ENCODE results near the gene IFNAR2. TPM values are rescaled to one million over a fixed set of nuclear protein-coding genes. Genes with fewer than 3 reads are reported as not detected.

The IFNAR2 gene
- 14.4 TPM for total RNA-seq
- long read RNA-seq, full-length matches to known transcripts: 15 of 19 reads
- long read RNA-seq, partial matches to known transcripts: 1 of 19 reads
- long read RNA-seq, other reads (novel, unspliced or antisense): 3 of 19 reads

- intact Hi-C loops (cut with DNase I): no loop called here
- peak; percentile 94 for DNase-seq (ENCODE audit: low spot score)
Measured at GRCh38 chr21:33229784-33230544, at the start of gene IFNAR2. IFNAR2 (plus strand) TSS chr21:33229938; CDS start chr21:33241923, 11,985 bp downstream.

GRCh38 chr21:33185852-33186251, 43.9 kb upstream of the IFNAR2 start:
- no peak for DNase-seq (ENCODE audit: low spot score)
- intact Hi-C loops (cut with DNase I): no loop called here

GRCh38 chr21:33187276-33187675, 42.5 kb upstream of the IFNAR2 start:
- DNase-seq (ENCODE audit: low spot score): no peak
- intact Hi-C loops (cut with DNase I): no loop called here

- intact Hi-C loops (cut with DNase I): no loop called here
- no peak for DNase-seq (ENCODE audit: low spot score)
Measured at GRCh38 chr21:33189237-33189636, 40.5 kb upstream of the IFNAR2 start.

DNA sequence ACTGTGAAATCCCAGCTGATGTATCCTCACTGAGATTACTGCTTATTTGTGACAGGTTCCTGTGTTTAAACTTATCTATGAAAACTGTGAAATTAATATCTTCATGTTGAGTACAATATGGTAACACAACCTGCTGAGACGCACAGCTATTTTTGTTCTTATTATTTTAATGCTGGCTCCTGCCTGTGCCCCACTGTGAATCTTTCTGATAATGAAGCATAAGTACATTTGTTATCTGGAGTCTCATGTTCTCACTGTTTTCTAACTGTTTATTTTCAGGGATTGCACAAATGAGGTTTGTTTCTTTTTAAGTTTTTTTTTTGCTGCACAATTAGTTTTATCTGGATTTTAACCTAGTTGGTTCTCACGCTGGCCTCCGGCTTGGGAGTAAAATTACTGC, 39.9 kb upstream of the IFNAR2 start:
- intact Hi-C loops (cut with DNase I): loop anchor here (10.0 kb wide), 1 partner anchor 355 kb away; no protein-coding TSS in a partner anchor
- no peak for DNase-seq (ENCODE audit: low spot score)

- peak; percentile 82 for DNase-seq (ENCODE audit: low spot score)
- intact Hi-C loops (cut with DNase I): loop anchor here (2.0 to 10.0 kb wide), 4 partner anchors 165 to 362 kb away; no protein-coding TSS in a partner anchor
Measured at GRCh38 chr21:33196941-33197374, 32.8 kb upstream of the IFNAR2 start.

DNA sequence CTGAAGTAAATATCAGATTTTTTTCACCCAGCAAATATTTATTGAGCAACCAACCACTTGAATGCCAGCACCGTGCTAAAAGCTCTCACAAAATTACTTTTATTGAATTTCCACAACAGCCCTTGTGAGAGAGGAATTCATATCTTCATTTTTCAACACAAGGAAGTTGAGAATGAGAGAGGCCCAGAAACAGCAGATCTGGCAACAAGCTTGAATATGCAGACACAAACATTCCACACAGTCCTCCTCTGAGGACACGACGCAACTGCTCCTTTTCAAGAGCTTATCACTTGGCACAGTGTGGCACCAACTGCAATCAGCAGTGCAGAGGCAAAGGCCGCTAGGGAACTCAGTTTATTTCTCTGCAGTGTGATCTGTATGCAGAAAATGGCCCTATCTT, 32.2 kb upstream of the IFNAR2 start:
- intact Hi-C loops (cut with DNase I): loop anchor here (2.0 to 10.0 kb wide), 4 partner anchors 165 to 363 kb away; no protein-coding TSS in a partner anchor
- DNase-seq (ENCODE audit: low spot score): no peak

DNA sequence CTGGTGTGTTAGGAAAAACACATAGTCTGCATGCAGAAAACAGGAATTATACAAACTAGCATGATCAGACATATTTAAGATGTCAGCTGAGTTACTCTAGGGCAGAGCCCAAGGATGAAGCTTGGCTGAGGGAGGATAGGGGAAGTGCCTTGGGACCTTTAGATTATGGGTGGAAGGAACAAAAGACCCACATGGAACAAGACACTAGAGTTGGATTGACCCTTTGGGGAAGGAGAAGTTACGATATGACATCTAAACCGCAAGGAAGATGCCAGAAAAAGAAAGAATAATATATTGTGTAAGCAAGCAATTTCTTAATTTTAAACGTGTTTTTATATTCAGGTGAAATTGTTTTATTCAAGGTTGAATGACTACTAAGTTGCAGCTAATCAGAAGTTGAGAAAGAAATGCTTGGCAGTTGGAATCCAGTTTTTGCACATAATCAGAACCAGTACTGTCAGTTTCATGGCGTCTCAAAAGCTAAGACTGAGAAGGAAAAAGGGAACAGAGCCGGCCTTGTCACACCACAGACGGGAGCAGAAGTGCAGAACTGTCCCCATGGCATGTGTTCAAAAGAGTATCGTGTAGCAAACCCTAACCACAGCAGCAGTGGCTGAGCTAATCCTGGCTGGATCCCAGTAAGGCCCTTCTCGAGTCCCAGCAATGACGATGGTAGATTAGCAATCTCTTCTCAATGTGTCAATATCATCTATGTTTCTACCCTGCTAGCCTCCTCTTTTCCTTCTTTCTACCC, 31.2 kb upstream of the IFNAR2 start:
- no peak for DNase-seq (ENCODE audit: low spot score)
- intact Hi-C loops (cut with DNase I): loop anchor here (2.0 to 10.0 kb wide), 5 partner anchors 164 to 364 kb away; no protein-coding TSS in a partner anchor

GRCh38 chr21:33199100-33199464, 30.7 kb upstream of the IFNAR2 start:
- DNase-seq (ENCODE audit: low spot score): no peak
- intact Hi-C loops (cut with DNase I): loop anchor here (2.0 to 10.0 kb wide), 5 partner anchors 163 to 364 kb away; no protein-coding TSS in a partner anchor

DNA sequence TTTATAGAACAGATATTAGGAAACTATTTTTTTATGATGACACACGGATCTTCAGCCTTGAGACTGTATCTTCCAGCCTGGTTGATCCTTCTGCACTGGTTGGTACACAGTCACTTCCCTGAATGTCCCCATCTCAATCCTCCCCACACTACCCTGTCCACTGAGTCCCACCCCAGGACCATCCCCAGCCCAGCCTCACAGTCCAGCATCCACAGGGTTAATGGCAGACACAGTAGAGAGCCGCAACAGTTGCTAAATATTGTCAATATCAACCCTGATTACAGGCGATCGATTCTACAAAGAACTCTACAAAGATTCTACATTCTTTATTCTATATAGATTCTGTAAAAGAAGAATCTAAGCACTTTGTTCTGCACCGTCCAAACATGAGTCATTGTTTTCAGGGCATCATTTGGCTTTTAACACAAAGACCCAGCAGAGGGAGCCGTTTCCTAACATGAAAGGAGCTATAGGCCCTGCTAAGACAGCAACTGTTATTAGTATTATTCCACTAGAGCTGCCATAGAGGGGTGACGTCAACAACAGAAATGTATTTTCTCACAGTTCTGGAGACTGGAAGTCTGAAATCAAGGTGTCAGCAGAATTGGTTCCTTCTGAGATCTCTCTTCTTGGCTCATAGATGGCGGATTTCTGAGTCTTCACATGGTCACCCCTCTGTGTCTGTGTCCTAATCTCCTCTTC, 30.1 kb upstream of the IFNAR2 start:
- intact Hi-C loops (cut with DNase I): loop anchor here (2.0 to 10.0 kb wide), 5 partner anchors 163 to 365 kb away; no protein-coding TSS in a partner anchor
- no peak for DNase-seq (ENCODE audit: low spot score)

DNA sequence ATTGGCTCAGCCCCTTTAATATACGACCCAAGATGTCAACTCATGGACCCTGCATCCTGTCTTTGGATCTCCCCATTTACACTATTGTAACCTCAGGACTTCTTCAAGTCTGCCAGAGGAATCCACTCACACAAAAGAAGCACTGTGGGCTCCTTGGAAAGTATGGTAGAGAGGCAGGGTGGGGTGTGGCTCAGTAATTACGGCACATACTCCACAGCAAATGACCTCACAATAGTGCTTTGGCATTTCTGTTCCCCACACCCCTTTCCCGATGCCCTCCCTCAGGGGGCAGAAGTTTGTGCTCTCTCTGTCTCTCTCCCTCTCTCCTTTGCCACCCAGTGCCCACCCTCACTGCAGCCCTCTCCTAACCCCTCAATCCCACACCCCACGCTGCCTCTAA, 27.8 kb upstream of the IFNAR2 start:
- no peak for DNase-seq (ENCODE audit: low spot score)
- intact Hi-C loops (cut with DNase I): no loop called here

GRCh38 chr21:33202464-33203363, 27.0 kb upstream of the IFNAR2 start:
- no peak for DNase-seq (ENCODE audit: low spot score)
- intact Hi-C loops (cut with DNase I): no loop called here

- intact Hi-C loops (cut with DNase I): no loop called here
- DNase-seq (ENCODE audit: low spot score): no peak
Measured at GRCh38 chr21:33203371-33203724, 26.4 kb upstream of the IFNAR2 start.

DNA sequence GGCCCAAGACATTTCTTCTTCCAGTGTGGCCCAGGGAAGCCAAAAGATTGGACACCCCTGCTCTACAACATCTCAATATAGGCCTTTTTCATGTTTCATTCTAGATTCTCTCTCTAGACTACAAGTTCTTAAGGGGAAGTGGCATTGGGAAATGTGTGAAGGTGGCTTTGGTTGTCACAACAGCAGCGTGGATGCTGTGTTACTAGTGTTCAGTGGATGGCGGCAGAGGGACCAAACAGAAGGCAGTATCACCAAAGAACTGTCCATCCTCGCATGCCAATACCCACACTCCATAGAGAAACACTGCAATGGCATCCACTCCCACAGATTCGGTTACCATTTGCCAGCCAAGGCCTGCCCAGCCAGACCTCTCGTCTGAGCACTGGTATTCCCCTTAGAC, 24.3 kb upstream of the IFNAR2 start:
- no peak for DNase-seq (ENCODE audit: low spot score)
- intact Hi-C loops (cut with DNase I): no loop called here

DNA sequence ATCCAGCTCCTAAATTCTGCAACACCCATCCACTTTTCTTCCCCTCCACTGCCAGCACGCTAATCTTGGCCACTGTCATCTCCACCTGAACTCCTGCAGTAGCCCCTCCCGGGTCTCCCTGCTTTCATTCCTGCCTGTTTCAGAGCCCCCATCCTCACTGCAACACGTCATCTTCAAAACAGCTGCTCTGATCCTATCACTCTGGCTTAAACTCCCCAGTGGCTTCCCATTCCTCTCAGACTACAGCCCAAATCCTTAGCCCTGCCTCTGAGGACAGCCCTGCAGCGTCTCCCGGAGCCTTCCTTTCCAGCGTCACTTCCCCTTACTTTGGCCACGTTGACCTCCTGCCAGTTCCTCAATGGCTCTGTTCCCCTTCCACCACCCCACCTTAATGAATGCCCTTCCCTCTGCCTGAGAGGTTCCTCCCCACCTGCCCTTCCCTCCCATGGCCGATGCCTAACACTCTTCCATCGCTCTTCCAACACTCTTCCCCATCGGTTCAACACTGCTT, 22.9 kb upstream of the IFNAR2 start:
- DNase-seq (ENCODE audit: low spot score): peak; percentile 86

GRCh38 chr21:33207449-33208149, 22.1 kb upstream of the IFNAR2 start:
- intact Hi-C loops (cut with DNase I): no loop called here
- DNase-seq (ENCODE audit: low spot score): no peak

More for the DNA sequence above, 22.9 kb upstream of the IFNAR2 start:
- intact Hi-C loops (cut with DNase I): no loop called here

DNA sequence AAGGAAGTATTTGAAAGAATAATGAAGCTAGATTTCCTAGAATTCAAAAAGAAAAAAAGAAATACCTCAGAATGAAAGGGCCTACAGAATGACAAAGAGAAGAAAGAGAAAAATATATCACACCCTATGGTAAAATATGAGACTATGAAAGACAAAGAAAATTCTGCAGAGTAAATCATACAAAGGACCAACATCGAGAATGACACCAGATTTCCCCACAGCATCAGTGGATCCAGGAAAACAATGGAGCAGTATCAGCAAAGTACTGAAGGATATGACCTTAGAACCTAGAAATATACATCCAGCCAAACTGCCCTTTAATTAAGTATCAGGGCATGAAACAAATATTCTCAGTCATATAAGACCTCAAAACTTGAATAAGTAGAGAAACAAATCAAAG, 21.2 kb upstream of the IFNAR2 start:
- DNase-seq (ENCODE audit: low spot score): no peak
- intact Hi-C loops (cut with DNase I): no loop called here

DNA sequence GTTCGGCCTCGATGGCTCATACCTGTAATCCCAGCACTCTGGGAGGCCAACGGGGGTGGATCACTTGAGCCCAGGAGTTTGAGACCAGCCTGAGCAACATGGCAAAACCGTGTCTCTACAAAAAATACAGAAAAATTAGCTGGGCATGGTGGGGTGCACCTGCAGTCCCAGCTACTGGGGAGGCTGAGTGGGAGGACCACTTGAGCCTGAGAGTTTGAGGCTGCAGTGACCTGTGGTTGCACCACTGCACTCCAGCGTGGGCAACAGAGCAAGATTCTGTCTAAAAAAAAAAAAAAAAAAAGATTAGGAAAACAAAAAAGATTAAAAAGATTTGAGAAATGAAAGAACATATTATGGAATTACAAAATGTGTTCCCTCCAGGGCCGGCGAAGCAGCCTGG, 18.4 kb upstream of the IFNAR2 start:
- intact Hi-C loops (cut with DNase I): no loop called here
- DNase-seq (ENCODE audit: low spot score): no peak

Measured in cardiac septum (tissue), 1 donor.